ENCODE results near the gene MIPEP. TPM values are rescaled to one million over a fixed set of nuclear protein-coding genes. Genes with fewer than 3 reads are reported as not detected.

MIPEP gene
- total RNA-seq, 2 donors from 2014 or later, result 15.0 to 15.7 TPM

DNA sequence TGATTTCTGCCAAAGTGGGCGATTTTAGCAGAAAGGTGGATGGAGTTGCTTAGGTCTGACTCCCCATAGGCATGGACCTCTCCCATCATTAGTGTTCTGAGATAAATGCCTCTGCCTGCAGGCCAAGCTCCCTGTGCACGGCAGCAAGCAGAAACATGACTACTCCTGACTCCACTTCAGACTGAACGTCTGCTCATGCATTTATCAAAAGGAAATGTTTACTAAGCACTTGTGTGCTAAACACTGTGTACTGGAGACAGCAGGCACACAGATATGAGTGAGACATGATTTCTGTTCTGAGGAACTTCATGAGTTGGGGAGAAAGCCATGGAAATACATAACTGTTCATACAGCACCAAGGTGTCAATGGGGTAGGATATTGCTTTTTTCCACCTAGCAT lies 149.6 kb downstream of the MIPEP start:
- DNase-seq (ENCODE audit: low spot score), result no peak
- intact Hi-C loops (cut with DNase I), result no loop called here

DNA sequence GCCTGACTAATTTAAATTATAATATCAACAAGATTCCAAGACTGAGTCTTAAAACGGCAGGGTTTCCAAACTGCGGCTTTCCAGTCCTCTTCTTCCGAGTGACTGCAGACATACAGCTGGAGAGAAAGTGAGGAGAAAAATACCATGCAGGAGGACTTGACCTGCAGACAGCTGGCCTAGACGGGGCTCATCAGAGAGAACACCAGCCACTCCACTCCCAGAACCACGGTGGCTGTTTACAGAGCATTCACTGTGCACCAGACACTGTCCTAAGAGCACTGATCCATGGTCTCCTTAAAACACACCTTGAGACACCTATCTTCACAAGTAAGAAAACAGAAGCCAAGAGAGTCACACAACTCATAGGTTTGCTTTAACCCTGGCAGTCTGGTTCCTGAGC lies 152.7 kb downstream of the MIPEP start:
- intact Hi-C loops (cut with DNase I), result no loop called here
- no peak for DNase-seq (ENCODE audit: low spot score)

DNA sequence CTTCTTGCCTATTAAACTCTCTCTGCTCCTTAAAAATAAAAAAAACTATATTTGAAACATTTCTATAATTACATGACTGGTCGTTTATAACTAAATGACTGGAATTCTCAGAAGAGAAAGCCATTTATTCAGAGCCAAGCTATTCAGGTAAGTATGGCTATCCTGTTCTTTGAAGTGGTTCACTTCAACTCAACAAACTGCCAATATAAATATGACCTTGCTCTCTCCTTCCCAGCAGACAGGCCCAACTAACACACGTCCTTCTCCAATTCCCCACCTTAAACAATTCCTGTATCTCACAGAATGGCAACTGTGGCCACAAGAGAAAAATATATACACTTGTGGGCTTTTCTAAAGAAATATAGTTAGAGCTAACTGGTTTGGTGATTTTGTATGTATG lies 153.9 kb downstream of the MIPEP start:
- intact Hi-C loops (cut with DNase I), result no loop called here
- DNase-seq (ENCODE audit: low spot score), result no peak

DNA sequence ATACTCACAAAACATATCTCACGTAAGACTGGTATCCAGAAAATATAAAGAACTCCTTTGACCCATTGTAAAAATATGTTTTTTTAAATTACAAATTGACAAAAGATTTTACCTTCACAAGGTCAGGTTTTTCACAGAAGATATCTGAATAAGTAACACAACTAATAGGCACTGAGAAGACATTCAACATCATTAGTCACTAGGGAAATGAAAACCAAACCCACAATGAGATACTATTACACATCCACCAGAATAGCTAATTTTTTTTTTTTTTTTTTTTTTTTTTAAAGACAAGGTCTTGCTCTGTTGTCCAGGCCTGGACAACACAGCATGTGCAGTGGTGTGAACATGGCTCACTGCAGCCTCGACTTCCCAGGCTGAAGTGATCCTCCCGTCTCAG lies 157.5 kb downstream of the MIPEP start:
- no peak for DNase-seq (ENCODE audit: low spot score)
- intact Hi-C loops (cut with DNase I), result no loop called here

DNA sequence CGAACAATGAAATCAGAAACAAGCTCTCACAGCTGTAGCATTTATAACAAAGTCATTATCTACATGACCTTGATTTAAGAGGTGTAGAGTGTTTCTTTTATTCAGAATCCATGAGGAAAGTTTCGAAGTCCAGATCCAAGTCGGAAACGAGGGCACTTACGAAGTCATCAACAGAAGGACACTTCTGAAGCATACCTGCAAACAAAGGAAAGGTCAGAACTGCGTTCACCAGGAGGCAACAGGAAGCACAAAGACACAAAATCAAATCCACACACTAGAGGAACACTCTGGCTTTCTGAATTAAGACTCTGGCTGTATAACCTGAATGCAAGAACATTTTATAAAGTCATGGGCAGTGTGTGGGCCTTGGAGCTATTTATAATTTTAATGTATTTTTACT lies 158.9 kb downstream of the MIPEP start:
- intact Hi-C loops (cut with DNase I), result no loop called here
- DNase-seq (ENCODE audit: low spot score), result no peak

DNA sequence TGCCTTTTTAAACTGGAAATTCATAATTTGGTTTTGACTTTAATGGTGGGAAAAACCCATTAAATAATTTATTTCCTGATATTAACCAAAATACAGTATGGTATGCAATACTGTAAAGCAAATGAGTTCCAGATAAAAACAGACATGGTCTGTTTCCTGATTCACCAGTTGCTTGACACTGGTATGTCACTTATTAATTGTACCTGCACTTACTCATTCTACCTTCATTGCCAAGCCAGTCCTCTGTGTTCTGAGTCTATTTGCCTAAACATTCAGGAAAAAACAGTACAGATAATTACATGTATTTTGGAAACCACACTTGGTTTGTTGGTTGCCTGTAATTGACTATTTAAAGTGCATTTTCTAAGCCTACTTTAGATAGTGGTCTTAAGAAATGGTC lies 159.7 kb downstream of the MIPEP start:
- DNase-seq (ENCODE audit: low spot score), result no peak
- intact Hi-C loops (cut with DNase I), result no loop called here

DNA sequence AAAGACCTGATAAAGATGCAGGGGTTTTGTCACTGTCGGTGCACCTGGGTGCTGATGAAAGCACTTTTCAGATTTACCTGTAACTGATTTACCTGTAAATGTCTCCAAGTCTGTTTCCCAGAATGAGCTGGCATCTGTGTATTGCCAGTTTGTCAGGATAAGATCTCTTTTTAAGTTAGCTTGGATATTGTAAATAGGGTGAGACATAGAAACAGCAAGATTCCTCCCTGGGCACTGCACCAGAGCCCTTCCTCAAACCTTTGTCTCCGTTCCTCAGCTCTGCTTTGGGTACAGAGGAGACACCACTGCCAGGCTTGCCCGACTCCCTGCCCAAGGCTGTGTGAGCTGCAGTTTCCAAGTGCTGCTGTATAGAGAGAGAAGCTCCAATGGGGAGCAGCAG lies 160.4 kb downstream of the MIPEP start:
- intact Hi-C loops (cut with DNase I), result no loop called here

DNA sequence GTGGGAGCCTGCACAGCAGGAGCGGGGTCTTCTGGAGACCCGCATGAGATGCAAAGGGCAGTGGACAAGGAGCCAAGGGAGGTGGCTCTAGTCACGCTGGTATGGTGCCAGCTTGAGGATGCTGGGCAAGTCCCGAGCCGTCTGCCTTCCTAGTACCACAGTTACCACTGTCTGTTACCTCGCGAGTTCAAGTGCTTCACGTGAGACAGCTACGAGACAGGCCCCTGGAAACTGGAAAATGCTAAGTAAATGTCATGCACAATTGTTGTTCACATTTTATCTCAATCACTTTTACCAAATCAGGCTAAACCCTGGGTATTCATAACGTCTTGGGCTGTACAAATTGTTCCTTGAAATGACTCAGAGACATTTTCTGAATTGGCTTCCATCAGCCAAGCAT lies 163.3 kb downstream of the MIPEP start:
- intact Hi-C loops (cut with DNase I), result no loop called here
- DNase-seq (ENCODE audit: low spot score), result peak; percentile 75

More for the DNA sequence above, 160.4 kb downstream of the MIPEP start:
- DNase-seq (ENCODE audit: low spot score), result no peak

DNA sequence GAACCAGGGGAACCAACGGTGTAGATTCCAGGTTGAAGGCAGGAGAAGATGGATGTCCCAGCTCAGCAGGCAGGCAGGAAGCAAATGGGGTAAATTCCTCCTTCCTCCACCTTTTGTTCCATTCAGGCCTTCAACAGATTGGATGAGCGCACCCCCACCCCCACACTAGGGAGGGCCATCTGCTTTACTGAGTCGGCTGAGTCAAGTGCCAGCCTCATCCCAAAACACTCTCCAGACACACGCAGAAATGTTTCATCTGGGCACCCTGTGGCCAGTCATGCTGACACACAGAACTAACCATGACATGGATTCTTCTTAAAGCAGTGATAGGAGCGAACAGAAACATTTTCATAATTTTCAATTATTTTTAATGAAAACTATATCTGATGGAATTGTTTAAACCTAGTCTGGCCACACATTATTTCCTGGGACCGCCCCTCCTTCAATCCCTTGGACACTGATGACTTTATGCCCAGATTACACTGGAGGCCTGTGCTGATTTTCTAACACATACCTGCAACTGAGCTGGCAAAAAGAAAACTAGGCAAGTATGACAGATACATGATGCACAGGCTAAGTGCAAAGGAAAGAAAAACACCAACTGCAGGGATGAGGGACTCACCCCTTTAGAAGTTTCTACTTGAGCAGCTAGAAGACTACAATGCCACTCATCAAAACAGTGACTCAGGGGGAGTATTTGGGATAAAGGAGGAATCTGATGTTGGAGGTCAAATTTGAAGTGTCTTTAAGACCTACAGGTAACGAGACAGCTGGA lies 164.8 kb downstream of the MIPEP start:
- DNase-seq (ENCODE audit: low spot score), result no peak
- intact Hi-C loops (cut with DNase I), result no loop called here

DNA sequence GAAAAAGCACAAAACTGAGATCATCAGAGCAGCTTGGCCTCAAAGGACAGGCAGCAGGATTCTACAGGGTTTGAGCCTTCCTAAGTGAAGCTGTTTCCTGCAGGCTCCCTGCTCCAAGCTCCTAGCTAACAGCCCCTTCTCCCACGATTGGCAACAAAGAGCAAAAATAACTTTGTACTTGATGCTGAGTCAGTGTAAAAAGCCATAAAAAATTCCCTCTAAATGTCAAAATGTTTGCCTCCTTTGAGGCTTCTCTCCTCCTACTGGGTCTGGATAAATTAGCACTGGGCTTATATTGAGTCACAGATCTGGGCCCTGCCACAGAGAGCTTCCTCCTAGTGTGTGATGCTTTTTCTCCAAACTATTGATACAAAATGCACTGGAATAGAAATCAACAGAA lies 165.7 kb downstream of the MIPEP start:
- no peak for DNase-seq (ENCODE audit: low spot score)
- intact Hi-C loops (cut with DNase I), result no loop called here

DNA sequence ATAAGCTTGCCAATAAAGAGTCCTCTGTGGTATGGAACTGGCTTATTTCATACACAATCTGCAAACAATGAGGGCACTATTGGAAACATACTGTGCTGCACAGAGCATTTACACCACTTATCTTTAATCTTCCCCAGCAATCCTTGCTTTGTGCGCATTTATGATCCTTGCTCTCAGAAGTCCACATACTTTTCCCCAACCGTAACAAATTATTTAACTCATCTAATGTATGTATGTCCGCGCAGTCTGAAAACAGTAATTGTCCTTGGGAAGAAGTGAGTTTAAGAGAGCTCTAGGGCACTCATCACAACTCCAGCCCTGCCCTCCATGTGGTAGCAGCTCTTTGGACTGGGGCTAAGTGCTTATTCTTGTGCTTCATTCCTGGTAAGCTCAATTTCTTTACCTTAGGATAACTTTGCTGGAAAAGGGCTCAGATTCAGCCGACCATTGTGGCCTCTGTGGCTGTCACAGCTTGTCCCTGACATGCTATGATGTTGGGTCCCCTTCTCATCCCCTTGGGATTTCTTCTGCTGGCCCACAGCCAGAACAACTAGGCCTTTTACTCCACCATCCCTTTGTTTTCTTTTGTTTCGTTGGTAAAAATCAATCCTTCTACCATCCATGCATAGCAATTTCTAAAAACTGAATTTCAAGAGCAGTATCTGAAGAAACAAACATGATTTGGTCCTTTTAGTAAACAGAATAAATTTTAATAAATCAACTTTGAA lies 166.3 kb downstream of the MIPEP start:
- intact Hi-C loops (cut with DNase I), result no loop called here
- no peak for DNase-seq (ENCODE audit: low spot score)

DNA sequence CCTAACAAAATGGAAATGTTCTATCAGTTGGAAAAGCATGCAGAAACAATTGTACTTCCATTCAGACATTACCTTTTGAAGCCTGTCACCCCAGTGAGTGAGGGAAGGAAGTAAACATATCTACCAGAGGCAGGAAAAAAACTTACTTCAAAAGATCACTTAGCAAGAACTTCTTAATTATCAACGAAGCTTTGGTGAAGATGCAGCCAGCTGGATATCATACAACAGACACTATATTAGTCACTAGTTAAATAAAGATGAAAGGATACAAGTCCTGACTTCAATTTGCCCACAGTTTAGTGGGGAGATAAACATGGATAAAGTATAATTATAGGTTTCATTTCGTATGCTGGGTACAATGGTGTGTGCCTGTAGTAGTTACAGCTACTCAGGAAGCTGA lies 170.2 kb downstream of the MIPEP start:
- no peak for DNase-seq (ENCODE audit: low spot score)
- intact Hi-C loops (cut with DNase I), result no loop called here

DNA sequence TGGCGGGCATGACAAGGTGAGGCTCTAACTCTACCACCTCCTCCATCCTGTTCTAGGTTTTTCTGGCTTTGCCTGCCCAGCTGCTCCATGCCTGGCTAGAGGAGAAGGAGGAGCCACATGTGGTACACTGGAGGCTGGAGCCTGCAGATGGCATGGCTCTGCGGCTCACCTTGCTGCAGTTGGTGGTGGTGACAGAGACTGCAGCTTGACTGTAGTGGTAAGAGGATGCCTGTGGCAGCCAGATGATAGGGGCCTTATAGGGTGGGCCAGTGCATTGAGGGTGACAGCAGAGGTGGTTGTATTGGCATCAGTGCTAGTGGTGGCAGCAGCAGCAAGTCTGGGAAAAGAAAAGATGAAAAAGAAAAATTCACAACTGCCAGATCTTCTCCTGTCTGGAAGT lies 172.8 kb downstream of the MIPEP start:
- intact Hi-C loops (cut with DNase I), result no loop called here
- DNase-seq (ENCODE audit: low spot score), result no peak

DNA sequence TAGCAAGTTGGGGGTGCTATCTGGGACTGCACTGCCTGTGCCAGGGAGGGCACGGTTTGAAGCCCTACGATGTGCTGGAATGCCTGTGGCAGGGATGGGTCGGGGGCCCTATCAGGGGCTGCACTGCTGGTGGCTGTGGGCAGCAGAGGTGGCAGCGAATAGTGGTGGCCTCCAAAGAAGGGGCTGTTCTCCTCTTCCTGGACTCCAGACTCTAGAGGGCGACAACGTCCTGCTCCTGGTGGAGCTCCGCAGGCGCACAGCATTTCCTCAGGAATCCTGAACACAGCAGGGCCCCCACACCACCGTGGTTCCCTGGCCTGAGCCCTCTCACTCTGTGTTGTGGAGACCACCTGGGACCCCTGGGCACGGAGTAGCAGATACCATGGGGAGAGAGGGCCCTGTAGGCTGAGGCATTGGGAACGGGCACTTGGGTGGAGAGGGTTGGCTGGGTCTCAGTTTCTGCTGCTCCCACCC lies 173.4 kb downstream of the MIPEP start:
- no peak for DNase-seq (ENCODE audit: low spot score)
- intact Hi-C loops (cut with DNase I), result no loop called here

DNA sequence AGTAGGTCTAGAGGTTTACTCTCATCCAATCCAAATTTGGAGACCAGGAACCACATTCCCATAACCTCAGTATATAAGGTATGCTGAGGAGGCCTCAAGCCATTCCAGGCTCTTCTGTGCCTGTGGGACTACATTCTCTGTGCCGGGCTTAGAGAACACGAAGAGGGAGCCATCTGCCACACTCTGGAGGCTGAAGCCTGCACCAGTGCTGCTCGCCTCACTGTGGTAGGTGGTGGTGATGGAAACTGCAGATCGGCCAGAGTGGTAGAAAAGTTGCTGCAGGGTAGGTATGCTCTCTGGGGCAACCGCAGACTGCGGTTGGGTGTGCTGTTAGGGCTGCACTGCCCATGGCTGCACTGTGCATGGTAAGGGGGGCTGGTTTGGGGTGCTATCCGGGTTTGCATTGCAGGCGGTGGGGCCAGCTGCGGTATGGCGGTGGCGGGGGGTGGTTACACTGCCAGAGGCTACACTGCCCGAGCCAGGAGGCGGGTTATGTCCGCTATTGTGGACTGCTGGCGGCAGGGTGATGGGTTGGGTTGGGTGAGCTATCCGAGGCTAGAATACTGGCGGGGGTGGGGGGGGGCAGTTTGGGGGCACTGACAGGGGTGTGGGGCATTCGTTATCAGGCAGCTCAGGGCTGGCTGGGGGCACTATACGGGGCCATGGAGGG lies 174.0 kb downstream of the MIPEP start:
- intact Hi-C loops (cut with DNase I), result no loop called here
- no peak for DNase-seq (ENCODE audit: low spot score)

DNA sequence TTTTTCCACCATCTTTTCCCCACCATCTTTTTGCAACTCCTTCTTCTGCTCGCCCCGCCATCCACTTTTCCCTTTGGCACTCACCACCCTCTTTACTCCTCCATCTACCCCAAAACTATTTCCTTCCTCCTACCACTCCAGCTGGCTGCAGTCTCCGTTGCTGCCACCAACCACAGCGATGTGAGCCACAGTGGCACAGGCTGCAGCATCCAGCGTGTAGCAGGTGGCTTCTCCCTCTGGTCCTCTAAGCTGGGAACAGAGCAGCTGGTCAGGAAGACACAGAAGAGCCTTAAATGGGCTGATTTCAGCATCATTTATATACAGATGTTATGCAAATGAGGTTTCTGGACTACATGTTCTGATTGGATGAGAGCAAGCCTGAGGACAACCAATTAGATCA lies 174.5 kb downstream of the MIPEP start:
- DNase-seq (ENCODE audit: low spot score), result no peak
- intact Hi-C loops (cut with DNase I), result no loop called here

DNA sequence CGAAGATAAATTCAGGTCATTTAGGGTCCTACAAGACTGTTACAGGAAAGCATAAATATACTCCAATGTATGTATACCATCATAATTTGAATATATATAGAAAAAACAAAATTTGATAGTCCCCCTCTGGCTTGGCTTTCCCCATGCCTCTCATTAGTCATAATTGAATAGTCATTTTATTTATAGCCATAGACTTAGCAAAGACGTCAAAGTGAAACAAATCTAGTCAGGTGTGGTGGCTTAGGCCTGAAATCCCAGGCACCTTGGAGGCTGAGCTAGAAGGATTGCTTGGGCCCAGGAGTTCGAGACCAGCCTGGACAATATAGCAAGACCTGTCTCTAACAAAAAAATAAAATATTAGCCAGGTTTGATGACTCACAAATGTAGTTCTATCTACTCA lies 177.8 kb downstream of the MIPEP start:
- intact Hi-C loops (cut with DNase I), result no loop called here
- DNase-seq (ENCODE audit: low spot score), result no peak

DNA sequence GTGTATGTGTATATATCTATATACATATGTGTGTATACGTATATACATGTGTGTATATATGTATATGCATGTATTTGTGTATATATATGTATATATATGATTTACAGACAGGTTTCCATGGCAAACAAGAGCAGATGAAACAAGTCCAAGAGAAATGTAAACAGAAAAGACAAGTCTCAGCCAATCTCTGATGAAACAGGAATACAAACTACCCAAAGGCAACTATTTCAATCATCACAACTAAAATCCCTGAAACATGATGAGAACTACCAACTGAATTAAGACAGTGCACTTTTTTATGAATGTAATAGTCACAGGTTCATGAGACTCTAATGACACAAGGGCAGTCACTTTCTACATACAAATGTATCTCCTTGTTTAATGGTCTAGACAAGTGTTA lies 178.8 kb downstream of the MIPEP start:
- no peak for DNase-seq (ENCODE audit: low spot score)
- intact Hi-C loops (cut with DNase I), result no loop called here

DNA sequence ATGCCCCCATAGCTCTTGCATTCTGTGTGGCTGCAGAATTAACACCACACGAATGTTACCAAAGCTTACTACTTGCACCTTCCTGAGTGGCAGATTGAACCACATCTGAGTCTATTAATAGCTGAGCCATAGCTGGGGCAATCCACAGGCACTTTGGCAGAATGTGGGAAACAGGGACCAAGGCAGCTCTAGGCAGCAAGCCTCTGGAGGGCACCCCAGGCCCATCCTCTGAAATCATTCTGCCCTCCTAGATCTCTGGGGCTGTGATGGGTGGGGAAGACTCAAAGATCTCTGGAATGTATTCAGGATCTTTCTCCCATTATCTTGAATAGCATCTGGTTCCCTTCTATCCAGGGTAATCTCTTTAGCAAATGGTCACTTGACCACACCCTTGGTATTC lies 179.7 kb downstream of the MIPEP start:
- intact Hi-C loops (cut with DNase I), result loop anchor here in 1 of 2 donors (5.0 kb wide), 1 partner anchor 1607 kb away; no protein-coding TSS in a partner anchor
- DNase-seq (ENCODE audit: low spot score), result no peak

DNA sequence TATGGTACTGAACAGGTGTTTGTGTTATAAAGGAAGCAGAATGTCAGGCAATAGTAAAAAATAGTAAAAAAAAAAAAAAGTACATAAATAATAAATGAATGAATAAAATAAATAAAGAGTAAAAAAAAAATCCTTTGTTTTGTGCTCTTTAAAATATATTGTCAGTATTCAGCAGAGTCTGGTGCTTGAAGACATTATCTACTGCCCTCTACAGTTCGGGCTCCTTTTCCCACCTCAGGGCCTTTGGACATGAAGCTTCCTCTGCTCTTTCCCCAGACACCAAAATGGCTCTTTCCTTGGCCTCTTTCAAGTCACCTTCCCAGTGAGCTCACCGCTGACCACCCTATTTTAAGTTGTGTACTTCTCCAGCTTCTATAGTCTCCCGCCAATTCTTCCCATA lies 181.5 kb downstream of the MIPEP start:
- intact Hi-C loops (cut with DNase I), result loop anchor here in 1 of 2 donors (5.0 kb wide), 1 partner anchor 1605 kb away; no protein-coding TSS in a partner anchor
- DNase-seq (ENCODE audit: low spot score), result no peak
